ENCODE measurements around the gene CHCHD6.

Gene CHCHD6

GRCh38 chr3:126867190-126867862 is 163.3 kb downstream of the CHCHD6 start:
- DNase-seq = no peak

DNA sequence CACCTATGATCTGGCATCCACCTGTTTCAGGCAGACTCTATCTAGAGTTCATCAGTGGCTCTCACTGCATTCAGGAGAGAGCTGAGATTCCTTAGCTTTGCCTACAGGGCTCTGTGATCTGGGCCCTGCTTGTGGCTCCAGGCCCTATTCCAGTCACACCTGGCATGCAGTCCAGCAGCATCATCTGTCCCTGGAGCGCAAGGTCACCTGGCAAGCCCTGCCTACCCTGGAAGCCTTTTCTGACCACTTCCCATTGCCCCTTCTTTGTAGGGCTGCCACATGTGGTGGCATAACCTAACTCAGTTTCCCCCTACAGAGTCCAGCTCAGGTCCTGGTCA is 163.8 kb downstream of the CHCHD6 start:
- no peak for DNase-seq

- DNase-seq = no peak
These were observed 166.7 kb downstream of the CHCHD6 start for GRCh38 chr3:126870608-126871210.

DNA sequence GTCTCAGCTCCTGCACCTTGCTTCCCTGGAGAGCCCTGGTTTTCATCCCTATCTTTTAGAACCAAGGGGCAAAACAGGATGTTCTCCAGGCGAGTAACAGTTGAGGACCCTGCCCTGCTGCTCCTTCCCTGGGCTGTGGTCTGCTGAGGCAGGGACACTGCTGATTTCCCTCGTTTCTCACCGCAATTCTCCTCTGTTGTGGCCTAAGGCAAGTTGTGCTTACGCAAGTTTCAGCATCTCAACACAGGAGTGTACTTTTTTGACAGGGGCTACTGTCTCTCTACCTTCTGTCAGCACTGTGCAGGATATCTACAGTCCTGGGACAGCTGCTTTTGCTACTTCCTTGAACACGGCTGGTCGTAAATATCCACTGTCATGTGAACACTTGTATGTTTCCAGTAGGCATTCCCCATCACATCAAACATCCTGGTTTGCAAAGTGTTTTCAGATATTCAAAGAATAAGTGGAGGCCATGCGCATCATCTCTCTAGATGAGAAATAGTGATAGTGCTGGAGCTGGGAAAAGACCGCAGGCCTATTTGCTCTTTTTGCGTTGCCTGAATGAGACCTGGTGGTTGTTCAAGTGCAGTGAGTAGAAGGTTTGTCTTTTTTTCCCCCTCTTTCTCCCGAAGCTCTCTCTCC is 168.8 kb downstream of the CHCHD6 start:
- no peak for DNase-seq

DNA sequence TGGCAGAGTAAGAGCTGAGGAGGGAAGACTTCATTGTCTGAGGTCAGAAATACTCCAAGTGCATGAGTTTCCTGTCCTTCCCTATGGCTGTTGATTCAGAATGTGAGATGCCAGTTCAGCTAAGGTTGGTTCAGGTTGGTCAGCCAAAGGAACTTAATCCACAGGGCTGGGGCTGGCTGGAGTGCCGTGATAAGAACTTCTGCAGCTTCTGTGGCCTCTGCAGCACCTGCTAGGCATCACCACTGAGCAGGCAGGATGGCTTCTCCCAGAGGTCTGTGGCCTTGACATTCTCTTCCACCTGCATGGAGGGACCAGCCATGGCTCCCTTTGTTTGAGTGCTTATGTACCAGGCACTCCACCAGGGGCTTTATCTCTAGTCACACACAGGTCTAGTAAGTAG is 169.4 kb downstream of the CHCHD6 start:
- DNase-seq = no peak

GRCh38 chr3:126878664-126879063 is 174.6 kb downstream of the CHCHD6 start:
- DNase-seq = no peak

- no peak for DNase-seq
These were observed 176.9 kb downstream of the CHCHD6 start for GRCh38 chr3:126880901-126881300.

DNA sequence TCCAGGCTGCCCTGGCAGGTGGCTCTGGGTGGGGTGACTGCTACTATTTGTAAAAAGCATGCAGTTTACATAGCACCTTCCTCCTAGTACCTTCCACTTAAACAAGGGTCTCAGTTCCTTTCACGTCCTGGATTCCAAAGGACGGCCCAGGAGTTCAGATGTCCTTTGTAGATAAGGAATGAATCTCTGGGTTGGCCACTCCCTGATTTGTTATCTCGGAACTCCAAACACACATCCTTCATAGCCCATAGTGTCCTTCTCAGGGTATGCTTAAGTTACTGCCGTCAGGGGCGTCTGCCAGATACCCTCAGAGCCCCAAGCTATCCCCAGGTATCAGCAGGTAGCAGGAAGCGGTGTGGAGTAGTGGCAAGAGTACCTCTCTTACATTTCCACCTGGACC is 177.8 kb downstream of the CHCHD6 start:
- DNase-seq = no peak

- no peak for DNase-seq
These were observed 179.2 kb downstream of the CHCHD6 start for GRCh38 chr3:126883241-126883640.

- DNase-seq = no peak
These were observed 181.4 kb downstream of the CHCHD6 start for GRCh38 chr3:126885425-126885824.

- no peak for DNase-seq
These were observed 182.2 kb downstream of the CHCHD6 start for GRCh38 chr3:126886217-126886616.

DNA sequence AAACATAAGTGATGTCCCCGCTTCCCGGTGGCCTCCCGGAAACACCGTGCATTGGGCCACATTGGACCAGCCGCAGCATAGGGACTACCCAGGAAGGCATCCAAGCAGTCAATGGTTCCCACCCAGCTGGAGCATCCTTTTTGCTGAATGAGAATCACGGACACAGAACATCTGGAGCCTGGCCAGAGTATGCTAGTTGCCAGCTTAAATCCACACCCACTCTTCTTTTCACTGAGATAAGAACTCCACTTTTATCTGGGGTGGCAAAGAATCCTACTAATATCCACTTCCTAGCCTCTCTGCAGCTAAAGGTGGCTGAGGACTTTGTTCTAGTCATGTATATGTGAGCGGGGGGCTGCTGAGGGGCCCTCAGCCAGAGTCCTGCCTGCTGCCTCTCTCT is 183.6 kb downstream of the CHCHD6 start:
- no peak for DNase-seq

- peak in 1 of 2 experiments; percentile 11 for DNase-seq
These were observed 184.2 kb downstream of the CHCHD6 start for GRCh38 chr3:126888186-126888760.

GRCh38 chr3:126889276-126890201 is 185.5 kb downstream of the CHCHD6 start:
- no peak for DNase-seq

DNA sequence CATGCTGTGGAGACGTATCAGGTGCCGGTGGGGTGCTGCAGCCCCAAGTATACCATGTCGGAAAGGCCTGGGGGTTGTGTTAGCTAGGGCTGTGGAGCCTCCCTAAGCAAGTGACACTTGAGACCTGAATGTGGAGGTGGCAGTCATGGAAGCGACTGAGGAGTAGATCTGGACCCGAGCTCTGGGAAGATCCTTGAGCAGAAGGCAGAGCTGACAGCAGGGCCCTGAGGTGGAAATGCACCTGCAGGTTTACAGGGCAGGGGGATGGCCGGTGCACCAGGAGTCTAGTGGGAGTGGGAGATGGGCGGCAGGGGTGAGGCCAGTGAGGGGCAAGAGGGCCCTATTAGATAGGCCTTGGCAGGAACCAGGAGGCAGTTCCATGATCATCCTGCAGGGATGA is 187.1 kb downstream of the CHCHD6 start:
- no peak for DNase-seq

- DNase-seq = no peak
These were observed 187.8 kb downstream of the CHCHD6 start for GRCh38 chr3:126891791-126892190.

DNA sequence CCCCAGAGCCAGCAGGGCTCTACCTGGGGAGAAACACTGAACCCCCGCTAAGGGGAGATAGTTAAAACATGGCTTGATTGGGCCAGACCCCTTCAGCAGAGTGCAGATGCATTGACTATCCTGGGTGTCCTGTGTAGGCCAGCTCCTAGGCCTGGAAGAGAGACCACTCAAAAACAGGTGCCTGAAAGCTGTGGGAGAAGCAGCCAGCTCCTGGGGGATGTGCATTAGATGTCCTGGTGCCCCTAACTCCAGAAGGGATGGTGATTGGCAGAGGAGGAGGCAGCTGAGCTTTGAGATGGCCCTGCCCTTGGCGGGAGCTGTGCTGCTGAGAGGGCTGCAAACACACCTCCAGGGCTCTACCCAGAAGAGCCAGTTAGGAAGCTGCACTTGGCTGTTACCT is 189.6 kb downstream of the CHCHD6 start:
- no peak for DNase-seq

GRCh38 chr3:126894475-126894874 is 190.4 kb downstream of the CHCHD6 start:
- DNase-seq = no peak

DNA sequence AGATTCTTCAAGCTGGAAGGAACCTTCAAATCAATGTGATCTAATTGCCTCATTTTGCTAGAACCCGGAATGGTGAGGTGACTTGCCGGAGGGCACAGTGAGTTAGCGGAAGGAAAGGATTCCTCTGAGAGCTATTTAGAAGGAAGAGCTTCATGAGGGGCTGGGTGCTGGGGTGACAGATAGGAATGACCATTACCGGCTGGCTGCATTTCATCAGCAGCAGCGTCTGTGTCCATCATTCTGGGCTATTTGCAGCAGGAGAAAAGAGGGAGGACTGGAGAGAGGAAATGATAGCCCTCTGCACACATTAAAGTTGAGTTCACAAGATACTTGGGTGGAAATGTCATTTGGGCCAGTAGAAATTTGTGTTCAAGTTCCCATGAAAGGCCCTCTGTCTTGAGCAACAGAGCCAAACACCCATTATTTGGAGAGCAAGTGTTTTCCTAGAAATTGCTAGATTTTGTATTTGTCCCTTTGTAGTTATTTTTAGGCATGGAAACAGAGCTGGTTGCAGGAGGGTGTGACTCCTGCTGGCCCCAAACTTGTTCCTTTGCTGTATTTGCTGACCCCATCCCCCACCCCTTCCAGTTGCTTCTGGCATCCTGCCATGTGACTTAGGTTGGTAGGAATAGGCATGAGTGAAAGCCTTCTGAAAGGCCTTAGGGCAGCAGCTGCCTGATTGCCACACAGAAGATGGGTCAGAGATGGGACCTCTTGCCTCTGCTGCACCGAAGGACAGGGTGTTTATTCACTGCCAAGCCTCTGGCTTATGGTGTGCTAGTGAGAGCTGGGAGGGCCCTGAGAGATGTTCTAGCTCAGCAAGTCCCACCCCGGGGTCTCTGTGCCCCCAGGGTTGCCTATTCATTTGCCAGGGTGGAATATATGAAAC is 191.4 kb downstream of the CHCHD6 start:
- DNase-seq = no peak

DNA sequence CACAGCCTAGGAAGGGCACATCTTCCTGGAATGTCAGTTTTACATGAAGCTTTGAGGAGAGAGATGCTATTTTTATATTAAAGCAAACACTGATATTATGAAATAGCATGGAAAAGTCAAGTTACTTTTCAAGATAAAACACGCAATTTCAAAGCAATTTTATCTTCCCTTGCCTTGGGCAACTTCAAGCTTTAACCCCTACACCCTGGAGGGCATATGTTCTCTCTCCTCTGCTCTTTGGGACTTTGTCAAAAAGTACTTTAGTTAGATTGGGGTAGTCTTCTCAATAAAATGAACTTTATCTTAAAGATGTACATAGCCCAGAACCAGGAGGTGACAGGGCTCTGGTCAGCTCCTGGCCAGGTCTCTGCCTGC is 192.0 kb downstream of the CHCHD6 start:
- no peak for DNase-seq

GRCh38 chr3:126896968-126897367 is 192.9 kb downstream of the CHCHD6 start:
- DNase-seq = no peak

GRCh38 chr3:126897943-126898342 is 193.9 kb downstream of the CHCHD6 start:
- DNase-seq = no peak

All from NCI-H446 (cell line).